IPS-20b (cell line): ENCODE measurements around the gene C5orf47.

Experiments used
- H3K27ac ChIP-seq: one replicate; pipeline ENCODE4 v1.5.1; 2013; ENCODE audit warnings: low read length
- H3K27me3 ChIP-seq: 2 replicates; pipeline ENCODE4 v1.6.1; 2013; ENCODE audit warnings: mild to moderate bottlenecking, low read length, inconsistent platforms; ENCODE audit not compliant: insufficient read depth
- H3K36me3 ChIP-seq: 2 replicates; pipeline ENCODE4 v1.6.1; 2013; ENCODE audit warnings: low read depth, mild to moderate bottlenecking, inconsistent platforms, low read length, moderate library complexity; ENCODE audit not compliant: insufficient read depth
- H3K4me1 ChIP-seq: 2 replicates; pipeline ENCODE4 v1.6.1; 2013; ENCODE audit warnings: mild to moderate bottlenecking, control low read depth, inconsistent platforms, low read length, moderate library complexity; ENCODE audit not compliant: insufficient read depth
- H3K4me3 ChIP-seq: 2 replicates; pipeline ENCODE4 v1.5.1; 2013; ENCODE audit warnings: mild to moderate bottlenecking, low read length, inconsistent platforms
- H3K9ac ChIP-seq: 2 replicates; pipeline ENCODE4 v1.6.1; 2013; ENCODE audit warnings: low read depth, mild to moderate bottlenecking, inconsistent platforms, low read length, moderate library complexity
- H3K9me3 ChIP-seq: 2 replicates; pipeline ENCODE4 v1.6.1; 2013; ENCODE audit warnings: mild to moderate bottlenecking, low read depth, low read length, inconsistent platforms; ENCODE audit not compliant: insufficient read depth

Gene C5orf47

DNA sequence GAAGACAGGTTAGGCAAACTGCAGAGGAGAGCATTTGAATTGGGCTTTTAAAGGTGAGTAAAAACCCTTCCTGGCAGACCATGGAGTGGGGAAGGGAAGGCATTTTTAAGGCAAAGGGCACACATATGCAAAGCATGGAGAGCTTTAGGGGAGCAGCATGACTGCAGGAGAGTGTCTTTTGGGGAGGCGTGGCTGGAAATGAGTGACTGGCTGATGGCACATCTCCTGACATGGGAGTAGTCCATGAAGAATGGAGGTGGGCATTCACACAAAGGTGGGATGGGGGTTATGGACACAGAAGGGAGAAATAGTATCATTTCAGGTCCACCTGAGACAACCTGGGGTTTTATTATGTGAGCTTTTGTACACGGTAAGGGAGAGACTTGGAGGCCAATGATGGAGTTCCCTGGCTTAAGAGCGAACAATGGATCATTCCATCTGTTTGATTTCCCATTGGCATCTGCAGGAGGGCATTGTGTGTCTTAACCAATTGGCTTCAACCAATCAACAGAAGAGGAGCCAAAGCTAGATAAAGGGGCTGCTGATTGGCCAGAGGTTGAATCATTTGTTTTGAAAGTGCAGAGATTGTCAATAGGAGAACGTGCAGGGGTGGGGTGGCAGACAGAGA lies 58.6 kb downstream of the C5orf47 start:
- no peak overlapping the region for H3K4me3 ChIP-seq
- H3K27ac ChIP-seq: no peak overlapping the region
- no peaks in the 10 kb centered on the region for H3K36me3 ChIP-seq
- H3K9me3 ChIP-seq: no peaks in the 10 kb centered on the region
- no peak overlapping the region for H3K9ac ChIP-seq
- H3K4me1 ChIP-seq: no peaks in the 10 kb centered on the region
- H3K27me3 ChIP-seq: no peaks in the 10 kb centered on the region

DNA sequence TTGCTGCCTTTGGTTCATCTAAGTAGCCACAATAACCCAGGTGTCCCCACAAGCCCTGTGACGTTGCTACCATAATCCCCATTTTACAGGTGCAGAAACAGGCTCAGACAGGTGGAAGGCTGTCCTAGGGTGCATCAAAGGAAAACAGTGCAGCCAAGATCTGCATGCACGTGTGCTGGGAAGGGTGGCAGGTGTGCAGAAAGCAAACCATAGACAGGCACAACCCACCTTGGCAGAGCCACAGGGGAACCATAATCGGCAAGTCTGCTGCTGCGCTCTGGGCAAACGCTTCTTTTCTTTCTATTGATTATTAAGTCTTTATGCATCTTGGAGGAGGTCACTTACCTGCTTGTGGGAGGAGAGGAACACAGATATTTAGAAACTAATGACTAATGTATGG lies 63.7 kb downstream of the C5orf47 start:
- Histone ChIP-seq H3K27ac (no peak overlapping the region), H3K4me1 (no peaks in the 10 kb centered on the region), H3K4me3 (no peak overlapping the region), H3K9me3 (no peaks in the 10 kb centered on the region), H3K27me3 (no peaks in the 10 kb centered on the region), H3K36me3 (no peaks in the 10 kb centered on the region), H3K9ac (no peak overlapping the region)

DNA sequence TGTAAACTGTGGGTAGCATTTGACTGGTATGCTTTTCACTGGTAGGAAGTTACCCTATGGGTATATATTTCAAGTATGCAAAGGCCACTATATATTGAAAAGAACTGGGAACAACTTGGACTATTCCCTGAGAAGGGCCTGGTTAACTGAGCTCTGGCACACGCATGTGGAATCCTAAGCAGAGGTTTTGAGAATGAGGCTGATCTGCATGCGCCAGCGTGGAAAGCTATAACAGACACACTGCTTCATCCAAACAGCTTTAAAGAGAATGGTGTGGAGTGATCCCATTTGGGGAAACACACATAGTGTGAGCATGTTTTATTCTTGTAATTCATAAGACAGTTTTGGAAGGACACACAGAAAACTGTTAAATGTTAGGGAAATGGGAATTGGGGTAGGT lies 64.9 kb downstream of the C5orf47 start:
- Histone ChIP-seq H3K4me3 (no peak overlapping the region), H3K4me1 (no peaks in the 10 kb centered on the region), H3K36me3 (no peaks in the 10 kb centered on the region), H3K9ac (no peak overlapping the region), H3K27ac (no peak overlapping the region), H3K27me3 (no peaks in the 10 kb centered on the region), H3K9me3 (no peaks in the 10 kb centered on the region)
